Stimulated activated CD4-positive, alpha-beta T cell treated with anti-CD3 and anti-CD28 coated beads, Interleukin-2, amount 100 ng/mL, for 24 hours (primary cell): ENCODE data around the gene TLCD1.
A peak's percentile ranks its signal among the peaks of the same experiment; 100 is the strongest.
"Not testable (repeated sequence)": the region's sequence is repeated elsewhere in the genome, so short reads cannot be mapped to it uniquely, and the experiment has no call there.

Source experiments
- DNase-seq, 2 donors: peaks; one replicate each; pipeline ENCODE4 v3.0.0-alpha.2; 2020

Gene TLCD1

GRCh38 chr17:28728364-28729200, 2.5 kb upstream of the TLCD1 start, which contains the start of gene NEK8:
Gene NEK8 (plus strand): TSS chr17:28728788. CDS start chr17:28728814, 26 bp downstream.
- peak; percentile 99 for DNase-seq

DNA sequence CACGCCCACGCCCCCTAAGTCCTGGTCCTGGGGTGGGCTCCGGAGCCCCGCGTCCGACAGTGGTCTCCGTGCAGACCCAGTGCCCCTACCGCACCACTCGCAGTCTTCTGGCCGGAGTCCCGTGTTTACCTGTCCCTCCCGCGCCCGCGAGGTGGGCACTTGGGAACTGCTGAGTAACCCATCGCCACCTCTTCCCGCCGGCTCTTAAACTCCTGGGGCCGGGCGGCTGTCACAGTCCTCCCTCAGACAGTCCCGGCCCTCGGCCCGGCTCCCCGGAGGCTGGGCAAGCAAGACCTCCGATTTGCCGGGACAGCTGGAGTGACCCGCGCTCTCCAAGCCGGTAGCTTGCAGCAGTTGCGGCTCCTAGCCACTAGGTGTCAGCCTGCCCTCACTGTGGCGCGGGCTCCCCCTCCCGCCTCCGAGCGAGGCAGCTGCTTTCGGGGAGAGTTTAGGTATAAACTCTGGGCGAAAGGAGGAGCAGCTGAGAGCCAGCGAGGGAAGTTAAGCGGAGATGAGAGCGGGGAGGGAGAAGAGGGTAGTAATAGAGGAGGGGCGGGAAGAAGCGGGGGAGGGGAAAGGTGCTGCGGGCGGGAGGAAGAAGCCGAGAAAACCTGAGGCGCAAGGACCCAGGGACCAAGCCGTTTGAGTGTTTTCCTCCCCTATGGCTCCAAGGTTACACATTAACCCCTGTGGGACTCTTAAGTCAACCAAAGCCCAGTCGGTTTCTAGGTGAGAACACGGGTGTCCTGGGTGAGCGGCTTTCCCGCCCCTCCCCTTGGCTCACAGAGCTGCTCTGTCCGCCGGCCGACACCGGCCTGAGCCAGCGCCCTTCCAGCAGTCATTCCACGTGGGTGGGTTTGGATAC, 826 bp upstream of the TLCD1 start:
- peak; percentile 93 to 95 for DNase-seq

GRCh38 chr17:28725660-28726225, 290 bp downstream of the TLCD1 start:
- DNase-seq: peak; percentile 72 to 78

DNA sequence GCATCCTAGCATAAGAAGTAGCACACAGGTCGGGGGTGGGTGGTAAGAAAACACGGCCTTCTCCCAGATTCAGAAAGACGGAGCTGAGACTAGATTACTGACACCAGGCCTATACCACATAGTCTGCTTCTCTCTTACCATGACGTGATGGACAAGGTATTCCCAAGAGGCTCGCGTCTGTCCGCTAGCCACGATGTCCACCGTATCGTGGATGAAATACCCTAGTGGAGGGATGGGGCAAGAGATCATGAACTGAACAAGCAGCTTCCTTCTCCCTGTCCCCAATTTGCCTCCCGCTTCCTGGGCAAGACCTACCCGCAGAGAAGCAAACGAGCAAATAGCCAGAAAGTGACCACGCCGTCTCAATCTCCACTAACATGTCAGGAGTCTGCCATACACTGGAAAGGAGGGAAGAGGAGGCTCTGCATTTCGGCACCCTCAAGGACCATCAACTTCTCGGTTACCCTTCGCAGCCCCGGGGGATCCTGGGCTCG, 820 bp downstream of the TLCD1 start:
- peak; percentile 46 for DNase-seq

DNA sequence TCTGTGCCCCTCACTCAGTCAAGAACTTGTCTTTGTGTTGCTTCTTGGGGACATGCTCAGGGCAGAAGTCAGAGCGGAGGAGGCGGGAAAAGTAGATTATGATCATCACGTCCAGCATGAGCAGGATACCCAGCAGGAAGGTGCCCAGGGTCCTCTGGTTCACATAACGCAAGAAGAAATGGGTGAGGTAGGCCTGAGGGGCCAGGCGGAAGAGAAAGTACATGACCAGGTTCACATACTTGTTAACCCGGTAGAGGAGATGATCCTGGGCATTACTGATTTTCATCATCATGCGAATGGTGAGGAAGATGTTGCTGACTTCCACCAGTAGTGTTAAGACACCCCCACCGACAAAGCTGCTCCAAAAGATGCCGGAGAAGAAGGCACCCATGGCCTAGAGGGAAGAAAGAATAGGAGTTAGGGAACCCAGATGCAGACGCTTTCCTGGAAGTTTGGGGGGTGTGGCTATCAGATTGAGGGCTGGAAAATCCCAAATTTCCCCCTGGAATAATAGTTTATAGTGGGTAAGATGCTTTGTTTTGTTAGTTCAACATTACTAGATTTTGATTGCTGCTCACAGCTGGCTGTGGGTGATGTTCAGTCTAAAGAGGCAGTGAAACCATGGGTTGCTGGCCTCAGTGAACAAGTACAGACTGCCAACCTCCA, 1.4 kb downstream of the TLCD1 start:
- no peak for DNase-seq

DNA sequence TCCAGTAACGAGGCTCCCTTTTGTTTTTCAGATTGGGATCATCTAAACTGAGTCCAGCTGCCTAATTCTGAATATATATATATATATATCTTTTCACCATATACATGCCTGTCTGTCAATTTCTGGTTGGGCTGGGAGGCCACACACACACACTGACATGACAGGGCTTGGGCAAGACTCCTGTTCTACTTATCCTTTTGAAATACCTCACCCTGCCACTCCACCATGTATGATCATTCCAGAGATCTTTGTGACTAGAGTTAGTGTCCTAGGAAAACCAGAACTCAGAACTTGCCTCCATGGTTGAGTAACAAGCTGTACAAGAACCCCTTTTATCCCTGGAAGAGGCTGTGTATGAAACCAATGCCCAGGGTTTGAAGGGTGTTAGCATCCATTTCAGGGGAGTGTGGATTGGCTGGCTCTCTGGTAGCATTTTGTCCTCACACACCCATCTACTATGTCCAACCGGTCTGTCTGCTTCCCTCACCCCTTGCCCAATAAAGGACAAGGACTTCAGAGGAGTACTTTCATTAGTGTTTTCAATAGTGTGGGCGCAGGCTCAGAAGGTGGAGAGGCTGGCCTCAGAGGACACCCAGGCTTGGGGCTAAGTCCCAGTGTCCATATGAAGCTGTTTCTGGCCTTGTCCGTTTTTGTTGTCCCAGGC, 2.1 kb downstream of the TLCD1 start:
- not testable (repeated sequence) for DNase-seq

- DNase-seq: no peak
Observed at GRCh38 chr17:28723159-28723835, 2.7 kb downstream of the TLCD1 start.

GRCh38 chr17:28722417-28723158, 3.4 kb downstream of the TLCD1 start:
- DNase-seq: no peak

- peak in 1 of 2 donors; percentile 43 for DNase-seq
Observed at GRCh38 chr17:28720997-28721329, 5.1 kb downstream of the TLCD1 start.

DNA sequence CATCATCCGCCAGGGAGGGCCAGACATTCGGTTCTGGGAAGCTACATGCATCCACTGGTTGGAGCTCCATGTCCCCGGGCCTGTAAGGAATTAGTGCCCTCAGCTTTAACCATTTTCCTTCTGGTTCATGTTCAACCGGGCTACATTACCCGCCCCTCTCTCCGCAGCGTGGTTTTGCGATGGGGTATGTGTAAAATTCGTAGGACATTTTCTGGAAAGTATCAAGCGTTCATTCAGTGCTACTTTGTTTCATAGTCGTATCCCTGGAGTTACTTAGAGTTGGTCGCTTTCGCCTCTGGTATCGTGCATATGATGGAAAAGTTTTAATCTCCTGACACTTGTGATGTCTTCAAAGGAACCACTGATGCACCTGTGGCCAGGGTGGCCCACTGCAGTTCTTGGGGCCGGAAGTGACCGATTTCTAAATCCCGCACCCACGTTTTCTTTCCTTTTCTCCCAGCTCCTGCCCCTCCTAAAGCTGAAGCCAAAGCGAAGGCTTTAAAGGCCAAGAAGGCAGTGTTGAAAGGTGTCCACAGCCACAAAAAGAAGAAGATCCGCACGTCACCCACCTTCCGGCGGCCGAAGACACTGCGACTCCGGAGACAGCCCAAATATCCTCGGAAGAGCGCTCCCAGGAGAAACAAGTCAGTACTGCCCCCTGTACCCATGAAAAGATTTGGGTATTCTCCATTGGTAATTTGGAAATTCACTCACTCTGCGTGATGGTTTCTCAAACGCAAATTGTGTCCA, 5.6 kb downstream of the TLCD1 start:
- DNase-seq: peak; percentile 59 to 60

- DNase-seq: no peak
Observed at GRCh38 chr17:28719021-28719433, 7.0 kb downstream of the TLCD1 start.

- DNase-seq: no peak
Observed at GRCh38 chr17:28718333-28719020, 7.6 kb downstream of the TLCD1 start.

DNA sequence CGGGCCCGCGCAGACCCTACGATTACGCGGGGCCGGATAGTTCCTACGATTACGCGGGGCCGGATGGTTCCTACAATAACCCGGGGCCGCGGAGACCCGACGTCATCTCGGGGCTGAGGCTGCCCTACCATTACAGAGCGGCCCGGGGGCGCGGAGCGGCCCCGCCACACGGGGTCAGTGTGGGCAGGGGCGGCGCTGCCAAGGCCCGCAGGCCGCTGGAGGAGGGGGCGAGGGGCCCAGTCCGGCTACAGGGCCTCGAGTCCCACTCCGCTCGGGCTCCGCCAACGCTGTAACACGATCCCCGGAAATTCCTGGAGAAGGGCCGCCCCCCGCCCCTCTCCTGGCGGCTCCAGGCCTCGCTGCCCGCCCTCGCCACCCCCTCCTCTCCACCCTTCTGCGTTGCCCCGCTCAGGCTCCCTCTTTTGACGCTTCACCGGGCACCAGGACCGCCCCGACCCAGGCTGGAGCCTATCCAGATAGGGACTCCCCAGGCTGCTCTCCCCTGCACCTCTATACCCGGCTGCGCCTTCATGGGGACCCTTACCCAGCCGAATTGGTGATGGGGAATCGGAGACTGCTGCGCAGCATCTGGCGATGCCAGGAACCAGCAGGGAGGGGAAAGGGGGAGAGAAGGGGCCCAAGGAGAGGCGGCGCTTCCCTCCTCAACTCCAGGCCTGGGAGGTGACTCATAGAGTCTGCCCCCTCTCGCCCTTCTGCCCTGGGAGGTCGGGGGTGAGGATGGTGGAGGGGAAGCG, 8.3 kb downstream of the TLCD1 start, which contains the start of gene RAB34:
TSS of gene RAB34 (minus strand) at position 291 of the 755 bp plus-strand sequence. CDS start 602 bp downstream, outside the sequence.
- DNase-seq: peak in 1 of 2 donors; percentile 58

- DNase-seq: peak in 1 of 2 donors; percentile 46
Observed at GRCh38 chr17:28716740-28717577, 9.1 kb downstream of the TLCD1 start.

- DNase-seq: no peak
Observed at GRCh38 chr17:28715217-28715616, 10.8 kb downstream of the TLCD1 start.

DNA sequence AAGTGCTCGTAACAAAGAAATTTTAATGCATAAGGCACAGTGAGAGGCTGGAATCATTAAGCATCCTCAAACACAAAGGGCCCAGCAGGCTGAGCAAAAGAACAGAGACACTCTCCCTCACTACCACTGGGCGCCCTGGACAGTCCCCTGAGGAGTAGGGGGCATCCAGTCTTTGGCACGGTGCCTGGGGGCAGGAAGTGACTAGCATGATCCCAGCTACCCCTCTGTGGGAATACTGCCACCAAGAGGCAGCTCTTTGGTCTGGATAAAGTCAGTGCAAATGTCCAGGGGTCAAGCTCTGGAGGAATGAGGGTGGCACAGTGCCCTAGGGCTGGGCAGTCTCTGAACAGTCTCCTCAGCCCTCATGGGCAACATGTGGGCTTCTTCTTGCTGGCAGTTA, 11.8 kb downstream of the TLCD1 start:
- DNase-seq: no peak

DNA sequence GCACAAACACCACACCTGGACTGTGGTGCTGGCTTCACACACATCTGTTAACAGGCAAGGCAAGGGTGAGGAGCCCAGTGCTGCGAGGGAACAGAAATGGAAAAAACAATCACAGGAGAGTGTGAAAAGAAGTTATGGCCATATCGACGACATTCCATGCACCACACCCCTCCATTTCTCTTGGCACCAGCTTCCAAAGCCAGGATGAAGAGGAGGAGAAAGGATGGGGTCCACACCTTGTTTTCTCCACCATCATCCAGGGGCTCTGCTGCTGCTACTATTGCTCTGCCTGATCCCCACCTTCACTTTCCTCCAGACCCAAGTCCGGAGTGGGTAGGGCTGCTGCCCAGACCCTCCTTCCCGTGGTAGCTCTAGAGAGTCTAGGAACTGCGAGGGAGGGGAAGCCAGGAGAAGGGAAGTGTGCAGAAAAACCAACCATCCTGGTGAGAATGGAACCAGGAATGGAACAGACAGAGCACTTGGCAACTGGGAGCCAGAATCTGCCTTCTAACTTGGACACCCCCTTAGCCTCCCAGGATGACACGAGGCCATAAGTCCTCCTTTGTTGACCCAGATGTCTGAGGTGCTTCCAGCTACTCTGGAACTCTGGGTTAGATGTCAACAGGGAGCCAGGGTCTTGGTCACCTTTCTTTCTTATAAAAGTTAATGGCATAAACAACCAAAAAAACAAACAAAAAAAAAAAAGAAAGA, 13.2 kb downstream of the TLCD1 start:
- no peak for DNase-seq
